CD4-positive, alpha-beta T cell treated with Interleukin-4 for 1 hour (primary cell): Measurements from ENCODE around the gene AGBL3.
A peak's percentile ranks its signal among the peaks of the same experiment; 100 is the strongest.
"Not testable (repeated sequence)": the region's sequence is repeated elsewhere in the genome, so short reads cannot be mapped to it uniquely, and the experiment has no call there.

Source experiments
- DNase-seq, 2 donors: peaks; one replicate each; pipeline ENCODE4 v3.0.0-alpha.2; 2020 to 2022

AGBL3 gene

DNA sequence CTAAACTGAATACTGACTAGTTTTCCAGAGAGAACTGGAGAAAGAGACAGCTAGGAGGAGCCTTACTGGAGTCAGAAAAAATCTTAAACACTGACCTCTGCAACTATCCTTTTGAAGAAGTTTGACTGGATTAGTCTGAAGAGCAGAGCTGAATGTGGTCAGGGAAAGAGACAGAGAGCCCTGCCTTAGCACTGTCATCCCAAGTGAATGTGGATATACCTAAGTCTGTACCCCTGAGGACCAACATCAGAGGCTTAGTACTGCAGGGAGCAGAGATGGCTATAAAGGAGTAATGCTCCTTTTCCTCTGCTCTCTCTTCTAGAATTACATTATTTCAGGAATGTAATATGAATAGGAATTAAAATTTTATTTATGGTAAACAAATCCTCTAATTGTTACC lies 91.7 kb downstream of the AGBL3 start:
- no peak for DNase-seq

DNA sequence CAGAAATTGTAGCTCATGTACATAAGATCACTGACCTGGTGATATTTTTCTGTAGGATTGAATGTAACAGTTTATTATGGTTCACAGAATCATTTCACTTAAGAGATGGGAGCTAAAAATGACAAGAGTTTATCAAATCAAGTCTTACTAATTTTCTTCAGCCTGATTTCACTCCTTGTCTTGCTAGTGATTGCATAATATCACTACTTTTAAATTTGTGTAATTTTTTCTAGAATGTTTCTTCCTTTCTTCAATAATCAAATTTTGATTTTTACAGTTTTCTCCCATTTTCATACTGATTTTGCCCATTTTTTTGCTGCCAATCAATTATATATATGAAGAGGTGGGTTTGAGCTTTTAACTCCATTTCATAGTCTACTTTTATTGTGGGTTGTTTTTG lies 92.8 kb downstream of the AGBL3 start:
- DNase-seq = no peak

DNA sequence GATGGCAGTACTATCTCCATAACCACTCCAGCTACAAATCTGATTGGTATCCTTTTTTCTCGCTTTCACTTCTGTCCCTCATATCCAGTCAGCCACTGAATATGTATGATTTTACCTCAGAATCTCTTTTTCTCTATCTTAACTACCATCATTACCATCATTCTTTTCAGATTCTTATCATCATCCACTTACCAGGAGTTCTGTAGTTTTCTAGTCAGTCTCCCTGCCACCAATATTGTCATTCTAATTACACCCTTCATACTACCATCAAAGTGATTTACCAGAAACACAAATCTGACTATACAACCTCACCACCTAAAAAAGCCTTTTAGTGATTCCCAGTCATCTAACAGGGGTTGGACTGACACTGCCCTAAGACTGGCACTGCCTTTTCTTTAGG lies 96.7 kb downstream of the AGBL3 start:
- no peak for DNase-seq

DNA sequence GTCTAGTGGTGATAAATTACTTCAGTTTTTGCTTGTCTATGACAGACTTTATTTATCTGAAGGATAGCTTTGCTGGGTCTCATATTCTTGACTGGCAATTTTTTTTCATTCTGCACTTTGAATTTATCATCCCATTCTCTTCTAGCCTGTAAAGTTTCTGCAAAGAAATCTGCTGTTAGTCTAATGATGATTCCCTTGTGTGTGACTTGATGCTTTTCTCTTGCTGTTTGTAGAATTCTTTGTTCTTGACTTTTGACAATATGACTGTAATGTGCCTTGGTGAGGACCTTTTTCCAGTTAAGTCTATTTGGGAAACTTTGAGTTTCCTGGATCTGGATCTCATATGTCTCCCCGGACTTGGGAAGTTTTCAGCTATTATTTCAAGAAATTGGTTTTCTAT lies 102.3 kb downstream of the AGBL3 start:
- DNase-seq = no peak

DNA sequence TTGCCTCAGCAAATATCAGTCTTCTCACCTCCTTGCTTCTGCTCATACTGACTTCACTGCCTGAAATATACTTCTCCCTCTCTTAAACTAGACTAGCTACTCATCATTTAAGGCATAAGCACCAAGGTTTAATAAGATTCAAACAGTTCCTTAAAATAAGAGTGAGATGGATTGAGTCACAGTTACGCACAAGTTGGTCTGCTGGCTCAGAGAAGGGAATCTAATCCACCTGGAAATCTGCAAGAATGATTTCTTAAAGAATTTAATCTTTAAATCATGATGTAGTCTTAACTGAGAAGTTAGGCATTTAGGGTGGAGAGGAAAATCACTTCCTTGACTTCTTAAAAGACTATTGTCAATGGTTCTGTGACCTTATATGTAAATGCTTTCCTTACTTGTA lies 105.4 kb downstream of the AGBL3 start:
- no peak for DNase-seq

DNA sequence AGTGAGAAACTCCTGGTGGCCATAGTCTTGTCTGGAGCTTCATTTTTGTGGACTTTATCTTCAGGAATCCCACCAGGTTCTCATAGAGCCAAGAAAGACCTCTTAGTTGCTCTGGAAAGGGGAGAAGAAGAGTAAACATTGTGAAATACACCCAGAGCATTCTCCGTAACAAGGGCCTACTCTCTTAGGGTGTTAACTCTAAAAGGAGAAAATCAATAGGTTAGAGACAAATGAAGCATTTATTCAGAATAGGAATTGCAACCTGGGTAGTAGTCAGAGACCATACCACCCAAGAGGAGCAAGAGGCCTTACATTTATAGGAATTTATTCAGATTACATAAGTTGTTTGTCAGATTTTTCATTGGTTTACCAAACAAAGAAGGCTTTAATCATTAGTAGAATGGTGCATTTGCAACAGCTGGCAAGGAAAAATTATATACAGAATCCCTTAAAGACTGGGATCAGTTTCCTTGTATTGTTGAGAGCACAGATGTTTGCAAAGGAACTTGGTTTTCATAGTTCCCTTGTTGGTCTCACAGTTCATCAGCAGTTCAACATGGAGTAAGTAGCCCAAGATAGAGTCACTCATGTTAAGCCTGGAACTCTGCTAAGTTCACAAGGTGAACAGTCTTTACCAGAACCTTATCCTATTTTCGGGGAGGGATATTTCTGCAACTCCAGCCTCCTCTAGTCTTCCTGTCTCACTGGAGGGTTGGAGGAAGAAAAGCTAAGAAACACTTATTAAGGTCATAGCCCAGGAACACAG lies 108.3 kb downstream of the AGBL3 start:
- DNase-seq = no peak

DNA sequence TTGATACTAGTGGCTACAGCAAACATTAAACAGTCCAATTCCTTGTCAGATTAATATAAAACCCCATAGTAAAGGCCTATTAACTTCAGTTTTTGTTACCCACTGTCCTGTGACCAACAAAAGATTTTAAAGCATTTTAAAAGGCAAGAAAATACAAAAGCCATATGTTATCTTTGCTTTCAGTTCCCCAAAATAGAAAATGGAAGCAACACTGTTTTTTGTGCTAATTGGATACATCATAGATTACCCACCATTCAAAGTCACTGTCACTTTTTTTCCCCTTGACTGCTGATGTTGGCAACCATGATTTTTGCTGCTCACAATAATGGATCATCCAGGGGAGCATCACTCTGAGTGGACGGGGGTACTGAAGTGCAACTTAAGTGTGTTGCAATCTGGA lies 109.1 kb downstream of the AGBL3 start:
- DNase-seq = no peak

DNA sequence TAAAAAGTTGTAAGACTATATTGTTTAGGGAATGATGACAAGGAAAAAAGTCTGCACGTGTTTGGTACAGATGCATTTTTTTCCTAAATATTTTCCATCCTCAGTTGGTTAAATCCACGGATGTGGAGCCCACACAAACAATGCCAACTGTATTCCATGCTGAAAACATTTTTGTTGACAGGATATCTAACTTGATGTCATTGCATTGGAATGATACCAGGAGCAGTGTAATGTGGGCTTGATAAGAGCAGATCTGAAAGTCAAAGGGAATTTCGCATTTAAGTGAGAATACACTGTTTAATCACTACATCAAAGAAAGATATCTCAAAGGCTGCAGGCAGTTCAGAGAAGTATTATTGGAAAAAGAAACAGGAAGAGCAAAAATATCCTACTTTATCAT lies 112.1 kb downstream of the AGBL3 start:
- DNase-seq = no peak

DNA sequence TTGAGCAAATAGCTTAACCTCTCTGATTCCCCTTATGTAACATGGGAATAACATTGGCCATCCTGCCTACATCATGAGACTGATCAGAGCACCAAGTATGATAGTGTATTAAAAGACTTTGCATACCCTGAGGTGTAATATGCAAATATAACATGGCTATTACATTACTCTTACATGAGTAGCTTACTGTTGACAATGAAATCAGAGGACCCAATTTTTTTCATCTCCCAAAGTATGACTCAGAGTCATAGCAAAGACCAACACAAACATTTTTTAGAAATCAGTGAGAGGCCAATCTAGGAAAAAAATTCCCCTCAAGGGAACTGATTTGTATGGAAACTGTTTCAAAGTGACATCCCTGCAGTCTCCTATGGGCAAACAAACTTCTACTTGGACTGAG lies 114.5 kb downstream of the AGBL3 start:
- DNase-seq = no peak

DNA sequence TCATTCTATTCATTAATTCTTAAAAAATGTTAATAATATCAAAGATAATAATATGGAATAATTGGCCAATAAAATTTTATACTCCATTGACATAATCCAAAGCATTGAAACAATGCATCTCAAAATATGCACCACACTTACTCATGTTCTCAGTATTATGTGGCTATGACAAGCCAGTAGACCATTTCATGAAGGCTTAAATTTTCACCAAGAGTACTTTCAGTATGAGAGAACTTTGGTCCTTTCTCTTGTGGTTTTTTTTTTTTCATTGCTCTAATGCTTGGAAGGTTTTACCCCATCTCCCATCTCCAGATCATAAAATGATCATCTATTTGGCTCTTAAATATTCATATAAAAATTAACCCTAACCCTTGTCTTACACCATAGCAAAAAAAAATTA lies 116.1 kb downstream of the AGBL3 start:
- DNase-seq = no peak

DNA sequence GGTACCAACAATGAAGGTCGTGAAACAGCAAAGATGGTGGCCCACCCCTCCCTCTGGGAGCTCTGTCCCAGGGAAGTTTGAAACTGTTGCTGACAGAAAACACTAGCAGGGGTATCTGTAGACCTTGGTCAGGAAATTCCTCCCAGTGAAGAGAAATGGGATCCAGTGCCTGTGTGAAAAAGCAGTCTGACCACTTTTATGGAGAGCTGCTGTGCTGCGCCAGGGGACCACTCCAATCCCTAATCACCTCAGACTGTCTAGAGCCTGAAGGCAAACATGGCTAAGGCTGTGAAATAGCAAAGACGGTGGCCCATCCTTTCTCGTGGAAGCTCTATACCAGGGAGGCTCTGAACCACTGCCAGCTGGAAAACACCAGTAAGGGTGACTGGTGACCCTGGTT lies 123.3 kb downstream of the AGBL3 start:
- DNase-seq = no peak

DNA sequence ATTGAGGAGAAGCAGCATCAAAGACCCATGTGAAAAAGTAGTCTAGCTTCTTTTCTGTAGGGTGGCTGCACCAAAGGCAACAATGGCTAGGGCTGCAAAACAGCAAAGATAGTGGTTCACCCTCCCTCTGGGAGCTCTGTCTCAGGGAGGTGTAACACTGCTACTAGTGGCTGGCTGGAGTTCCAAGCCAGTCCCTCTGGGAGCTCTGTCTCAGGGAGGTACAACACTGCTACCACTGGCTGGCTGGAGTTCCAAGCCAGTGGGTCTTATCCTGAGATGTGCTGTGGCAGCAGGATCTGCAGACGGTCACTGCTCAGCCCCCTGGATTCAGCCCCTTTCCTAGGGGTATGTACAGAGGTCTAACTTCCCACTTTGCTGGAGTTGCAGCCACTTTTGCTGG lies 123.7 kb downstream of the AGBL3 start:
- DNase-seq = no peak

DNA sequence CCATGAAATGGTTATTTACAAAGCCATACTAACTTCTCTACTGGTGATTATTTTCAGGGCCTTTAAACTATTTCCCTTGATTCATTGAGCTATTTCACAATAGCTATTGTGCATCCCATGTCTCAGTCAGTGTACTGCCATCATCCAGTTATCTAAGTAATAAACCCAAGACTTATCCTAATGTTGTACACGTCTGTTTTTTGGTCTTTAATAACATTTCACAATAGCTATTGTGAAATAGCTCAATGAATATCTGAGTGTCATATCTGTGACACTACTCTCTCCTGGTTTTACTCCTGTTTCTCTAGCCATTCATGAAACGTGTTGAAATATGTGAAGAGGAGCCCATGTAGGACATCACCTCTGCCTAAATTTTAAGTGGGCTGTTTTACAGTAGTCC lies 125.1 kb downstream of the AGBL3 start:
- DNase-seq = no peak

DNA sequence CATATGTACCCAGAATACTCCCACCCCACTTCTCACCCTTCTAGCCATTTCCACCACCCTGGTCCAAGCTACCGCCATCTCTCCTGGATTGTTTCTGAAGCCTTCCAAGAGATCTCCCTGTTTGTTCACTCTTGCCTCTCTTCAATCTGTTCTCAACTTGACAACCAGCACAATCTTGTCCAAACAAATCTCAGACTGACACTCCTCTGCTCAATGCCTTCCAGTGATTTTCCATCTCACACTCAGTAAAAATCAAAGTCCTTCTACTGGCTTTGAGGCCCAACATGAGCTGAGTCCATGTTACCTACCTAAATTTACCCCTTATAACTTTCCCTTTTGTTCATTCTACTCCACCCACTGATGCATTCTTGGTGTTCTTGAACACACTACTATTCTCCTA lies 128.3 kb downstream of the AGBL3 start:
- DNase-seq = no peak

DNA sequence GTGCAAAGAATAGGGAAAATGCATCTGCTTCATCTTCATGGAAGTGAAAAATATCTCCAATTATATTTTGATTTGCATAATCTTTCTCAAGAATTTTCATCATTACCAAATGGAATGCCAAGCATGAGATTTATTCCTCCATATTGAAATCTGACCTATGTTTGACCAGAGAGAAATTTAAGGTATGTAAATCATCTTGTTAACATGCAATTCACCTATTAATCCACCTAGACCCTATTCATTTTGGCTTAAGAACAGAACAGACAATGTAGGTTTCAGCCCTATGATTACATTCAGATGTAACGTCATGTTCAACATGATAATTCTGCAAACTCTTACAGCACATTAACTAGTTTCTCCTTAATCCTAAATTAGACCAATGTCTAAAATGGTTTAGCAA lies 130.8 kb downstream of the AGBL3 start:
- no peak for DNase-seq

DNA sequence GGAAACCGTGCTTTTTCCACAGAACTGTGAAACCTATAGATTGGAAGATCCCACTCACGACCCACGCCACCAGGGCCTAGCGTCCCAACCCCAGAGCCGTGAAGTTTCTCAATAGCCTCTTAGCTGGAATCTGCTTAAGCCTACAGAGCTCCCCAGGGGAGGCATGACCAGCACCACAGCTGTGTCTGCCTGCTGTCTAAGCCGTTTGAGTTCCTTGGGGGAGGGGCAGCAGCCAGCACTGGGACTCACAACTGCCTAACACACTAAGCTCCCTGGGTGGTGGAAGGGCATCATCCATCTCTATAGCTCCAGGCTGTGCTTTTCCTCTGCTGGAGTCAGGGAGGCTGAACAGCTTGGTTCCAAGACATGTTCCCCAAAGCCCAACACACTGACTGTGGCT lies 135.6 kb downstream of the AGBL3 start:
- no peak for DNase-seq

DNA sequence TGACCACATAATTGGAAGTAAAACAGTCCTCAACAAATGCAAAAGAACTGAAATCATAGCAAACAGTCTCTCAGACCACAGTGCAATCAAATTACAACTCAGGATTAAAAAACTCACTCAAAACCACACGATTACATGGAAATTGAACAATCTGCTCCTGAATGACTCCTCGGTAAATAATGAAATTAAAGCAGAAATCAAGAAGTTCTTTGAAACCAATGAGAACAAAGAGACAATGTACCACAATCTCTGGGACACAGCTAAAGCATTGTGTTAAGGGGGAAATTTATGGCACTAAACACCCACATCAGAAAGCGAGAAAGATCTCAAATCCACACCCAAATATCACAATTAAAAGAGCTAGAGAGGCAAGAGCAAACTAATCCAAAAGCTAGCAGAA lies 138.3 kb downstream of the AGBL3 start:
- DNase-seq = not testable (repeated sequence)

DNA sequence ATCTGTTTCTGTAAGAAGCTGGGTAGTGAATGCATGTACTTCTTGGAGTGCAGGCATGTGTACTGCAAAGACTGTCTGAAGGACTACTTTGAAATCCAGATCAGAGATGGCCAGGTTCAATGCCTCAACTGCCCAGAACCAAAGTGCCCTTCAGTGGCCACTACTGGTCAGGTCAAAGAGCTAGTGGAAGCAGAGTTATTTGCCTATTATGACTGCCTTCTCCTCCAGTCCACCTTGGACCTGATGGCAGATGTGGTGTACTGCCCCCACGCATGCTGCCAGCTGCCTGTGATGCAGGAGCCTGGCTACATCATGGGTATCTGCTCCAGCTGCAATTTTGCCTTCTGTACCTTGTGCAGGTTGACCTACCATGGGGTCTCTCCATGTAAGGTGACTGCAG lies 142.6 kb downstream of the AGBL3 start:
- no peak for DNase-seq

DNA sequence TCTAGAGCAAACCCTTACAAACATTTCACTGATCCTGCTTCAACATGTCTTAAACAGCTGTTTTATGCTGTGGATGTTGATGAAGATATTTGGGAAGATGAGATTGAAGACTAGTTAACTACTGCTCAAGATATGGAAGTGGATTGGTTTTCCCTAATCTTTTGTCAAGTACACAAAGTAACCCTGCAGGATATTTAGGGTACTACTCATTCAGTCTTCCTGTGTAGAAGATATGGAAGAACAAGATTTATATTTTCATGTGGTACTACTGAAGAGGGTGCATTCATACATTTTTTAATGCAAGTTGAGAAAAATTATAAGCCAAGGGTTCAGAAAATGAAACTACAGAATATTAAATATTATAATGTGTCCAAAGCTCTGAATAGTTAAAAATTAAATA lies 143.3 kb downstream of the AGBL3 start:
- no peak for DNase-seq

DNA sequence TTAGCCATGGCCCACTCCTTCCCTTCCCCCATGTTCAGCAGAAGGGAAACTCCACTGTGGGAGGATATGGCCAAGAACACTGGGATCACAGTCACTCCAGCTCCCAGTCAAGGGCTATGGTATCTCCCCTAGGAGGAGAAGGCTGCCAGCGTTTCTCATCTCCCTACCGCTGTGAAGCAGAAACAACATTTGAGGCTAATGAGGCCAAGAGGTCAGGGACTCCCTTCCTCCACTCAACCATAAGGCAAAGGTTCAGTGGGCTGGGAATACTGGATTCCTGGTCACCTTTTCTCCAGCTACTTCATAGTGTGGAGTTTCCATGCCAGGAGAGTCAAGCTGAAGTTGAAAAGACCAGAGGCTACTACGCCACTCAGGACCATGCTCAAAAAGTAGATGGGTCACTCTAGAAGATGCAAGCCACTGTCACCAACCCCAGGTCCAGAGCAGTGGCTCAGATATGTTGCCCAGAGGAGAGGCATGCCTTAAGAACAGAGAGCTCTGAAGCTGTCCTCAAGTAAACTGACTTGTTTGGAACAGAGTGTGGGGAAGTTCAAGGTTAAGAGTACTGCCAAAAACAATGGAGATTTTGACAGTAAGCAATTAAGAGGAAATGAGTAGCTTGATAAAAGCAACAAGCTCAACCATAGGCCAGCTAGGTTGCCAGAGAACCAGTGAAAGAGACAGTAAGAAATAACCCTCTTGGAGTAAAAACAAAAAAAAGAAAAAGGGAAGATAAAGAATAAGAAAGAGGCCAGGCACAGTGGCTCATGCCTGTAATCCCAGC lies 157.8 kb downstream of the AGBL3 start:
- DNase-seq = no peak

DNA sequence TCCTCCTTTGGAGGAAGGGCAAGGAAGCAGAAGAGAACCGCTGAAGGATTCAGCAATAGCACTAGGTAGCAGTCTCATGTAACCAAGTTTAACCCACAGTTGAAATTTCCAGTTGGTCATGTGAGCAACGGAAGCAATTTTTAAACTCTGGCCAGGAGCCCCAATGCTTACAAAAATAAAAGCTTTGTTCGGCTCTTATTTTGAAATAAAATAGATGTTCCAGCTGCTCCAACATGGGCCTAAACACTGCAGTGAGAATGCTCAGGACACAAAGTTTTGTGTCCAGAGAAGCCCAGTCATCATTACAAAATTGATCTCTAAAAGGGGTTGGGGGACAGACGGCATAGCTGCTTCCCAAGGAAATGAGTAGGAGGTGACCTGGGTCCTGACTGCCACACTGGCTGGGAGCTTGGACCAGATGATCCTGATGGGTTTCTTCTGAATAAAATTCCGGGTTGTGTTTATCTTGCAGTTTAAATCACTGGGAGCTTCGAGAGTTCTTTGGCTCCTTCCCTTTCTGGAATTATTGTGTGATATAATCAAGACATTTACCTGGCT lies 161.1 kb downstream of the AGBL3 start:
- peak in 1 of 2 donors; percentile 55 for DNase-seq

DNA sequence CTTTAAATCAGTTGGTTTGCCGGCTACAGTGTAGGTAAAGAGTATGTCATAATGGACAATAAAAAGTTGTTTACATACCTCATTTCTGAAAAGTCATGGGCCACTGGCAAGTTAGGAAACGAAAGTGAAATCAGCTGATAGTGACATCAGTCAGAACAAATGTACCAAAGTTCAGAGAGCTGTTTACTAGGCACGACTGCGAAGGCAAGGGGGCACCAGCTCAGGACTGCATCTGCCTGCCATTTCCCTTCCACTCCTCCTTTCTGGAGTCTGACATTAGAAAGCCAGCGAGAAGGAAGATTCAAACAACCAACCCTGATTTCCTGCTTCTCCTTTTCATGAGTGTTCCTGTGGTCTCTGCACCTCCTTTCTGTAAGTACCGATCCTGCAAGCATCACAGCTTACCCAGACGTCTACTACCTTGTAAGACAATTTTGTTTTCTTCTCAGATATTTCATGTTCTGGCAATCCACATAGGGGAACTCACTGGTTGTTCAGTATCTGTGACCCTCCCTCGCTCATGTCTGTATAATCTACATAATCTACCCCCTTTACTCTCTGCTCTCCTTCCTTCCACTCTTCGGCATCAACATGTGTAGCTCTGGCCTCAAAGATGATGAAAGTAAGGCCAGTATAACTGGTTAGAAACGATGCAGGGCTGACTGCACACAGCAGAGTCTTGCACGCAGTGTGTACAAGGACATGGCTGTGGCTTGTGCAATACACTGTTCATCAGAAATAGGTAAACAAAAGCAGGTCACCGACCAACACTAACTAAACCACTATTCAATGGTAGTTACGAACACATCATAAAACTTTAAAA lies 161.8 kb downstream of the AGBL3 start, which contains the start of gene TMEM140:
TMEM140 (plus strand) TSS at position 174 of the 823 bp plus-strand sequence. CDS start 16,370 bp downstream, outside the sequence.
- DNase-seq = peak; percentile 70 to 83
